Activated naive CD8-positive, alpha-beta T cell (primary cell): ENCODE measurements around the gene HEXD.
"Not testable (repeated sequence)": the region's sequence is repeated elsewhere in the genome, so short reads cannot be mapped to it uniquely, and the experiment has no call there.

Source experiments
- H3K27ac Mint-ChIP-seq: one replicate; pipeline ENCODE4 v1.8.0; 2021; ENCODE audit warnings: mixed read lengths
- H3K27me3 Mint-ChIP-seq: one replicate; pipeline ENCODE4 v1.8.0; 2021; ENCODE audit warnings: mixed read lengths
- H3K36me3 Mint-ChIP-seq: one replicate; pipeline ENCODE4 v1.8.0; 2021; ENCODE audit warnings: mixed read lengths
- H3K4me1 Mint-ChIP-seq: one replicate; pipeline ENCODE4 v1.8.0; 2021; ENCODE audit warnings: low read depth, mixed read lengths
- H3K4me3 Mint-ChIP-seq: one replicate; pipeline ENCODE4 v1.8.0; 2021; ENCODE audit warnings: mild to moderate bottlenecking, mixed read lengths
- H3K9me3 Mint-ChIP-seq: one replicate; pipeline ENCODE4 v1.8.0; 2021; ENCODE audit warnings: low read depth, mixed read lengths

Gene HEXD

DNA sequence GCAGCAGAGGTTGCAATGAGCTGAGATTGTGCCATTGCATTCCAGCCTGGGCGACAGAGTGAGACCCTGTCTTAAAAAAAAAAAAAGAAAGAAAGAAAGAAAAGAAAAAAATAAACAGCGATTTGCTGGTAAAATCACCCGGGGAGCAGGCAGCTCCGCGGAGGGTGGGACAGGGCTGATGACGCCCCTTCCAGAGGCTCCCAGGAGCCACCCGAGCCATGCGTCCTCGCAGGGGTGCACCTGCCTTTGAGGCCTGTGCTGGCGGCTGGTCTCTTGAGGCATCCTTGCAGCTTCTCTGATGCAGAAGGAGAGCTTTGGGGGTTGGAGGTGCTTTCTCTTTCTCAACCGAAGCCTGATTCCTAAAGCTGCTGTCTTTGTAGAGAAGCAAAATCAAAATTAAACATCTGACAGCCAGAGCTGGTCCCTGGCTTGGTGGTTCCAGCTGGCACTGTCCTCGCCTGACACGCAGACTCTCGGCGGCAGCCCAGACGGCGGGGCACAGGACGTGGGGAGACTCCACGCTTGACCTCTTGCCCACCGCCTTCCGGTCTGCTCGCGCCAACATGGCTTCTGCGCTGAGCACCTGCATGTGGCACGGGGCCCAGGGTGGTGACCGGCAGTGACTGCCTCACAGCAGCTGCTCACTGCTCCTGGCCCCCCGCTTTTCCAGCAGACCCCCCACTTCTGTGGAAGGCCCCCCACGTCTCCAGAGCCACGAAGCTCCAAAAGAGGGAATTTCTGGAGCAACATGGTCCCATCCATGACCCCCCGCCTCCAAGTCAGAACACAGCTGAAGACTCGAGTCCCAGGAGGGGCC is 40.0 kb upstream of the HEXD start:
- H3K4me1 Mint-ChIP-seq, result peaks cover 7% of the 10 kb centered on the region
- H3K4me3 Mint-ChIP-seq, result no peak overlapping the region
- H3K36me3 Mint-ChIP-seq, result no peaks in the 10 kb centered on the region
- H3K27me3 Mint-ChIP-seq, result peaks cover 18% of the 10 kb centered on the region
- H3K9me3 Mint-ChIP-seq, result no peaks in the 10 kb centered on the region
- H3K27ac Mint-ChIP-seq, result no peak overlapping the region

DNA sequence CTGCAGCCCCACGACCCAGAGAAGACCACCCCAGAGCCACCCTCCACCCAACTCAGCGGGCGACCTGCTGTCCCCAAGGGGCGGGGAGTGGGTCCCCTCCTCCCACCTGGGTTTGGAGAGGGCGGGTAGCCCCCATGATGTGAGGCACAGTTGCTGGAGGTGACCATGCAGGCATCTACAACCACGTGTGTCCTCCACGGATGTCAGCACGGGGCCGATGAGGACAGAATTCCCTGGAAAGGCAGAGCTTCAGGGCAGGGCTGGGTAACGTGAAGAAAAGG is 39.5 kb upstream of the HEXD start:
- peaks cover 6% of the 10 kb centered on the region for H3K4me1 Mint-ChIP-seq
- H3K9me3 Mint-ChIP-seq, result no peaks in the 10 kb centered on the region
- H3K4me3 Mint-ChIP-seq, result no peak overlapping the region
- H3K36me3 Mint-ChIP-seq, result no peaks in the 10 kb centered on the region
- H3K27me3 Mint-ChIP-seq, result peaks cover 14% of the 10 kb centered on the region
- no peak overlapping the region for H3K27ac Mint-ChIP-seq

DNA sequence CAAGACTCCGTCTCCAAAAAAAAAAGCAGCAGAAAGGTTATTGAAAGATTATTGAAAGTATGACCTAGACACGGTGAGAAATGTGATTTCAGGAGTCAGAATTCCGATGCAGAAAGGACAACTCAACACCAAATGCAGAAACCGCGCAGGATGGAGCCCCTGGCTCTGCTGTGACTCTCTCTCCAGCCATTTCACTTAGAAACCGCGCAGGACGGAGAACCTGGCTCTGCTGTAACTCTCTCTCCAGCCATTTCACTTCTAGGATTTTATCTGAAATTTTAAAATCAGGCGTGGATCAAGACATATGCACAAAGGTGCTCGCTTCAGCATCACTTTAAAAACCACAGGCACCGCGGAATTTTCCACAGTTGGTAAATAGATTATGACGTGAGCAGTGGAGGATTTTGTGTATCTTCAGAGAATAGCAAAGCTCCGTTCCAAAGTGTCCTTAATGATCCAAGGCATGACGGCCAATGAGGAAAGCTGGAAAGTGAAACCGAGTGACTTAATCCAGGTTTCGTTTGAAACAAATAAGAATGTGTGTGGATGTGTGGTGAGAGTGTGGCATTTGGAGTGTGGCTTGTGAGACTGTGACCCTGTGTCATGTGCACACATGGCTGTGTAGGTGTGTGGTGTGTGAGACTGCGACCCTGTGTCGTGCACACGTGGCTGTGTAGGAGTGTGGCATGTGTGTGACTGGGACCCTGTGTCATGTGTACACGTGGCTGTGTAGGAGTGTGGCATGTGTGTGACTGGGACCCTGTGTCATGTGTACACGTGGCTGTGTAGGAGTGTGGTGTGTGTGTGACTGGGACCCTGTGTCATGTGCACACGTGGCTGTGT is 37.1 kb upstream of the HEXD start:
- no peaks in the 10 kb centered on the region for H3K36me3 Mint-ChIP-seq
- peaks cover 14% of the 10 kb centered on the region for H3K27me3 Mint-ChIP-seq
- peaks cover 6% of the 10 kb centered on the region for H3K4me1 Mint-ChIP-seq
- no peaks in the 10 kb centered on the region for H3K9me3 Mint-ChIP-seq
- H3K4me3 Mint-ChIP-seq, result no peak overlapping the region
- no peak overlapping the region for H3K27ac Mint-ChIP-seq

GRCh38 chr17:82381703-82382009 is 36.5 kb upstream of the HEXD start:
- H3K27me3 Mint-ChIP-seq, result peaks cover 14% of the 10 kb centered on the region
- H3K4me1 Mint-ChIP-seq, H3K4me3 Mint-ChIP-seq, H3K27ac Mint-ChIP-seq, H3K9me3 Mint-ChIP-seq, H3K36me3 Mint-ChIP-seq: not testable (repeated sequence)

DNA sequence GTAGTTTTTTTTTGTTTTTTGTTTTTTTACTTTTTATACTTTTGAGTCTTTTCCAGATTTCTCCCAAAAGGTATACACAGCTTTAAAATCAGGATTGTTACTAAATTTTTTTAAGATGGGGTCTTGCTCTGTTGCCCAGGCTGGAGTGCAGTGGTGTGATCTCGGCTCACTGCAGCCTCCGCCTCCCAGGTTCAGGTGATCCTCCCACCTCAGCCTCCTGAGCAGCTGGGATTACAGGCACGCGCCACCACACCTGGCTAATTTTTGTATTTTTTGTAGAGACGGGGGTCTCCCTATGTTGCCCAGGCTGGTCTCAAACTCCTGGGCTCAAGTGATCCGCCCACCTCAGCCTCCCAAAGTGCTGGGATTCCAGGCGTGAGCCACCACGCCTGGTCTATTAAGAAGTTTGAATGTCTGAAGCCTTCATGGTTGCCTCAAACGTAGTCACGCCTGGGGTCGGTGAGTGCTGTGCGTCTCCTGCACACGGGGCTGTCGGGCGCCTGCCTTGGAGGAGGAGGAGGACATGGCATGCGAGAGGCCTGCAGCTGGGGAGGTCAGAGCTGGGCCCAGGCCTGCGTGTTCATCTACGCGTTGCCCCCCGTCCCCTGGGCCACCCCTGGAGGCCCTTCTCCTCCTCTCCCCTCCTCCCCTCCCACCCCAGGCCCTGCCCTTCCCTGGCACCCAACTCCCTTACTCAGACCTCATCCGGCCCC is 35.8 kb upstream of the HEXD start:
- not testable (repeated sequence) for H3K36me3 Mint-ChIP-seq, H3K27ac Mint-ChIP-seq, H3K4me1 Mint-ChIP-seq, H3K4me3 Mint-ChIP-seq, H3K9me3 Mint-ChIP-seq
- H3K27me3 Mint-ChIP-seq, result peaks cover 14% of the 10 kb centered on the region

DNA sequence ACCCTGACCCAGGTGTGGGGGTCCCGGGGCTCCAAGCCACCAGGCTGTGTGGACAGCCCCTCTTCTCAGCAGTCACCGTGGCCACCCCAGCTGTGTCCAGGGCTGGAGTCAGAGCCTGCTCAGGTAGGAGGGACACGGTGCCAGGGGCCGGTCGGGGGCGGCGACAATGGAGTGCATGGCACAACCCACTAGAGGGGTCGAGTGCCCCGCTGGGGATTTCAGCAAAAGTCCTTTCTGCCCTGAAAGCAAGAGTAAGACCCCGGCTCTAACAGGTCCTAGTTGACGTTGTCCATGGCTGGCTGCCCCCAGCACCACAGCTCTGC is 35.3 kb upstream of the HEXD start:
- Mint-ChIP-seq H3K27ac (no peak overlapping the region), H3K4me3 (no peak overlapping the region), H3K27me3 (peaks cover 14% of the 10 kb centered on the region), H3K36me3 (no peaks in the 10 kb centered on the region), H3K9me3 (no peaks in the 10 kb centered on the region), H3K4me1 (peaks cover 9% of the 10 kb centered on the region)

DNA sequence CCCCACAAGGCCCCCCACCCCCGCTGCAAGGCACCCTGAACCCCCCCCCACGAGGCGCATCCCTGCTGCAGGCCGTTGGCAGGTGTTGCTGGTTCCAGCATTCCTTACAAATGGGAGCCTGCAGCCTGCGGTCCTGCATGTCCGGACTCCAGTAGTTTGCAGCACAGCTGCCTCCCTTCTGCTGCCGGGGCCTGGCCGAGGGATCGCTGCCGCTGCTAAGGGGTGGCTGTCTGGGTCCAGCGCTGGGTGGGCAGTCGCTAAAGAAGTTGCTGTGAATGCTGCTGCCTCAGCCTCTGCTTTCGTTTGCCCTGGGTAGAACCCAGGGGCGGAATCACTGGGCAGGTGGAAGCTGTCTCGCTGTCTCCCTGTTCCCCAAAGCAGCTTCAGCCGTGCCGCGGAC is 34.7 kb upstream of the HEXD start:
- H3K4me1 Mint-ChIP-seq, result peaks cover 9% of the 10 kb centered on the region
- no peak overlapping the region for H3K27ac Mint-ChIP-seq
- H3K27me3 Mint-ChIP-seq, result peaks cover 14% of the 10 kb centered on the region
- H3K9me3 Mint-ChIP-seq, result no peaks in the 10 kb centered on the region
- no peaks in the 10 kb centered on the region for H3K36me3 Mint-ChIP-seq
- no peak overlapping the region for H3K4me3 Mint-ChIP-seq

DNA sequence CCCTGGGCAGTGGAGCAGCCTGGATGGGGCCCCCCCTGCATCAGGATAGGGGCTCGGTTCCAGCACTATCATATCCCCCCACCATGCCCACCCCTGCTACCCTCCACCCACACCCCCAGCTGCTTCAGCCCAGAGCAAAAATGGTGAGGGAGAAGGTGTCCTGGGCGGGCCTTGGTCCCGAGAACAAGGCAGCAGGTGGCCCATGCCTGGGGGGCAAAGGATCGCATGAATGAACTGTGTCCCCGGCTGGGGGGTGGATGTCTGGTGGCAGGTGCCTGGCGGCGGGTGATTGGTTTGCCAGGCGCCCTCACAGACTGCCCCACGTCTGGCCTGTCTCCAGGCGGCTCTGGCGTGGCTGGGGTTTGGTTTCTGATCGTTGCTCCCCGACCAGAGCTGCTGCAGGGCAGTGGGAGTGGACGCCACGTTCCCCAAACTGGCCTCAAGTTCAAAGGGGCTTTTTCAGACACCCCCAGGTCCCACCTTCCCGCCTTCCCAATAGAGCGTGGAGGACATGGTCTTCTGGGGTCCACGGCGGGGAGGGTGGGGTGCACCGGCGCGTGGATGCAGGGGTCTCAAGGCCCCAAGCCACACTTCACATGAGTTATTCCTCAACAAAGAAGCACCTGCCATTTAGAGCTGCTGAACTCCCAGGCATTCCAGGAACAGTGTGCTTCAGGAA is 34.0 kb upstream of the HEXD start:
- Mint-ChIP-seq H3K9me3 (no peaks in the 10 kb centered on the region), H3K36me3 (no peaks in the 10 kb centered on the region), H3K27ac (no peak overlapping the region), H3K4me3 (no peak overlapping the region), H3K27me3 (peaks cover 12% of the 10 kb centered on the region), H3K4me1 (peaks cover 9% of the 10 kb centered on the region)

- H3K4me1 Mint-ChIP-seq, result peaks cover 8% of the 10 kb centered on the region
- no peaks in the 10 kb centered on the region for H3K9me3 Mint-ChIP-seq
- H3K27me3 Mint-ChIP-seq, result peaks cover 10% of the 10 kb centered on the region
- no peak overlapping the region for H3K4me3 Mint-ChIP-seq
- no peak overlapping the region for H3K27ac Mint-ChIP-seq
- H3K36me3 Mint-ChIP-seq, result no peaks in the 10 kb centered on the region
Measured at GRCh38 chr17:82384730-82385481, 33.2 kb upstream of the HEXD start.

DNA sequence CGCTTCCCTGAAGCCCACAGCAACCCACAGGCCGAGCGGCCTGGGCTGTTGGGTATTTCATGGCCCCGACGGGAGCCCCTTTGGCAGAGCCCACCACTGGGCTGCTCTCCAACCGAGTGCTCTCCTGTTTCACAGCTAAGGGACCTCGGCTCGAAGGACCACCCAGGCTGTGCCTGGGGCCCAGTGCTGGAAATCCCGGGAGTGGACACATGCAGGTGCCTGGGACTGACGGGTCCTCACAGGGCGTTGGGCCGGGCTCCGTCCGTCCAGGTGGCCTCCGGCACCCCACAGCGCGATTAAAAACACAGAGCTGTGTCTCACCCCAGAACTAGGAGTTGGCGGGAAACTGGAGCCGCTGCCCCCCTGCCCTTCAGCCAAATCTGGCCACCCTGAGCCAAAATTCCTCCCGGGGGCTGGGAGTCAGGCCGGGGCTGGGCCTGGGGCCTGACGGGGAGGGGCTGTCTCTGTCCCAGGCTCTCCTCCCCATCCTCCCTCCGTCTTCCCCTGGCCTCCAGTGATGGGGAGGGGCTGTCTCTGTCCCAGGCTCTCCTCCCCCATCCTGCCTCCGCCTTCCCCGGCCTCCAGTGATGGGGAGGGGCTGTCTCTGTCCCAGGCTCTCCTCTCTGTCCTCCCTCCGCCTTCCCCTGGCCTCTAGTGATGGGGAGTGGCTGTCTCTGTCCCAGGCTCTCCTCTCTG is 32.4 kb upstream of the HEXD start:
- Mint-ChIP-seq H3K27me3 (peaks cover 7% of the 10 kb centered on the region), H3K4me3 (no peak overlapping the region), H3K9me3 (no peaks in the 10 kb centered on the region), H3K27ac (no peak overlapping the region), H3K36me3 (no peaks in the 10 kb centered on the region), H3K4me1 (peaks cover 5% of the 10 kb centered on the region)

GRCh38 chr17:82386255-82386831 is 31.8 kb upstream of the HEXD start:
- Mint-ChIP-seq H3K4me1 (peaks cover 3% of the 10 kb centered on the region), H3K27ac (no peak overlapping the region), H3K36me3 (no peaks in the 10 kb centered on the region), H3K27me3 (peaks cover 4% of the 10 kb centered on the region), H3K9me3 (no peaks in the 10 kb centered on the region), H3K4me3 (no peak overlapping the region)

GRCh38 chr17:82386881-82387704 is 31.1 kb upstream of the HEXD start:
- Mint-ChIP-seq H3K36me3 (no peaks in the 10 kb centered on the region), H3K4me3 (no peak overlapping the region), H3K27ac (no peak overlapping the region), H3K9me3 (no peaks in the 10 kb centered on the region), H3K4me1 (peaks cover 2% of the 10 kb centered on the region), H3K27me3 (no peaks in the 10 kb centered on the region)

- peaks cover 2% of the 10 kb centered on the region for H3K4me1 Mint-ChIP-seq
- no peak overlapping the region for H3K27ac Mint-ChIP-seq
- H3K27me3 Mint-ChIP-seq, result no peaks in the 10 kb centered on the region
- H3K4me3 Mint-ChIP-seq, result no peak overlapping the region
- H3K9me3 Mint-ChIP-seq, result no peaks in the 10 kb centered on the region
- peaks cover under 1% of the 10 kb centered on the region for H3K36me3 Mint-ChIP-seq
Measured at GRCh38 chr17:82387705-82388106, 30.4 kb upstream of the HEXD start.
